Measurements from ENCODE around the gene NXPE1.
"Not testable (repeated sequence)": the region's sequence is repeated elsewhere in the genome, so short reads cannot be mapped to it uniquely, and the experiment has no call there.

The NXPE1 gene

GRCh38 chr11:114559425-114560310 is at the start of gene NXPE1:
Gene NXPE1 (minus strand): TSS chr11:114559881. CDS start chr11:114551201, 8,680 bp downstream.
- DNase-seq = no peak
- TF ChIP-seq CTCF (IDR thresholded peaks at IDR 0.05; ENCODE audit: low read depth, low read length, missing control alignments) = no peak
- Histone ChIP-seq H3K4me3 (ENCODE audit: low read depth, low read length) (no peak within 1 kb of the TSS), H3K36me3 (replicated peaks) (no peaks in the 10 kb centered on the region), H3K27me3 (replicated peaks) (no peaks in the 10 kb centered on the region), H3K27ac (no peak within 1 kb of the TSS)
- in situ Hi-C loops (cut with HindIII; ENCODE audit: low pct_ligation_motif_present, low sequenced_read_pairs) = no loop called here

- H3K27me3 ChIP-seq (replicated peaks) = no peaks in the 10 kb centered on the region
- H3K36me3 ChIP-seq (replicated peaks) = no peaks in the 10 kb centered on the region
- in situ Hi-C loops (cut with HindIII; ENCODE audit: low pct_ligation_motif_present, low sequenced_read_pairs) = no loop called here
- H3K4me3 ChIP-seq (ENCODE audit: low read depth, low read length) = no peak overlapping the region
- no peak for DNase-seq
- H3K27ac ChIP-seq = no peak overlapping the region
- TF ChIP-seq CTCF (IDR thresholded peaks at IDR 0.05; ENCODE audit: low read depth, low read length, missing control alignments) = no peak
Observed at GRCh38 chr11:114609429-114609828, 49.7 kb upstream of the NXPE1 start.

- H3K27ac ChIP-seq; DNase-seq; in situ Hi-C loops (cut with HindIII; ENCODE audit: low pct_ligation_motif_present, low sequenced_read_pairs); H3K27me3 ChIP-seq (replicated peaks); H3K4me3 ChIP-seq (ENCODE audit: low read depth, low read length); H3K36me3 ChIP-seq (replicated peaks): not testable (repeated sequence)
Observed at GRCh38 chr11:114608605-114609004, 48.9 kb upstream of the NXPE1 start.

GRCh38 chr11:114607753-114608459 is 48.2 kb upstream of the NXPE1 start:
- no peaks in the 10 kb centered on the region for H3K36me3 ChIP-seq (replicated peaks)
- no peak overlapping the region for H3K27ac ChIP-seq
- in situ Hi-C loops (cut with HindIII; ENCODE audit: low pct_ligation_motif_present, low sequenced_read_pairs) = no loop called here
- no peak overlapping the region for H3K4me3 ChIP-seq (ENCODE audit: low read depth, low read length)
- TF ChIP-seq CTCF (IDR thresholded peaks at IDR 0.05; ENCODE audit: low read depth, low read length, missing control alignments) = no peak
- no peaks in the 10 kb centered on the region for H3K27me3 ChIP-seq (replicated peaks)
- DNase-seq = no peak

- in situ Hi-C loops (cut with HindIII; ENCODE audit: low pct_ligation_motif_present, low sequenced_read_pairs); DNase-seq; H3K4me3 ChIP-seq (ENCODE audit: low read depth, low read length); H3K27ac ChIP-seq; H3K36me3 ChIP-seq (replicated peaks); H3K27me3 ChIP-seq (replicated peaks): not testable (repeated sequence)
Observed at GRCh38 chr11:114606802-114607075, 47.1 kb upstream of the NXPE1 start.

GRCh38 chr11:114606003-114606801 is 46.5 kb upstream of the NXPE1 start:
- Histone ChIP-seq H3K36me3 (replicated peaks) (no peaks in the 10 kb centered on the region), H3K27me3 (replicated peaks) (no peaks in the 10 kb centered on the region), H3K27ac (no peak overlapping the region), H3K4me3 (ENCODE audit: low read depth, low read length) (no peak overlapping the region)
- DNase-seq = no peak
- TF ChIP-seq CTCF (IDR thresholded peaks at IDR 0.05; ENCODE audit: low read depth, low read length, missing control alignments) = no peak
- in situ Hi-C loops (cut with HindIII; ENCODE audit: low pct_ligation_motif_present, low sequenced_read_pairs) = no loop called here

All from brain microvascular endothelial cell (primary cell).